Mucosa of gallbladder (tissue), 1 donor: Measurements from ENCODE around the gene IFITM10. TPM values are rescaled to one million over a fixed set of nuclear protein-coding genes. Genes with fewer than 3 reads are reported as not detected.

Experiments
- DNase-seq: peaks from one replicate; pipeline ENCODE4 v3.0.0-alpha.2; 2020; ENCODE audit warnings: low spot score
- total RNA-seq: library from RNA; stranded (reverse); gene quantifications from one replicate; pipeline ENCODE4 v1.2.1, GENCODE V29; 2021
- donor health status: DM: no; HTN: no; CAD: no.

IFITM10 gene
- total RNA-seq, 1 donor from 2014 or later: 13.9 TPM

DNA sequence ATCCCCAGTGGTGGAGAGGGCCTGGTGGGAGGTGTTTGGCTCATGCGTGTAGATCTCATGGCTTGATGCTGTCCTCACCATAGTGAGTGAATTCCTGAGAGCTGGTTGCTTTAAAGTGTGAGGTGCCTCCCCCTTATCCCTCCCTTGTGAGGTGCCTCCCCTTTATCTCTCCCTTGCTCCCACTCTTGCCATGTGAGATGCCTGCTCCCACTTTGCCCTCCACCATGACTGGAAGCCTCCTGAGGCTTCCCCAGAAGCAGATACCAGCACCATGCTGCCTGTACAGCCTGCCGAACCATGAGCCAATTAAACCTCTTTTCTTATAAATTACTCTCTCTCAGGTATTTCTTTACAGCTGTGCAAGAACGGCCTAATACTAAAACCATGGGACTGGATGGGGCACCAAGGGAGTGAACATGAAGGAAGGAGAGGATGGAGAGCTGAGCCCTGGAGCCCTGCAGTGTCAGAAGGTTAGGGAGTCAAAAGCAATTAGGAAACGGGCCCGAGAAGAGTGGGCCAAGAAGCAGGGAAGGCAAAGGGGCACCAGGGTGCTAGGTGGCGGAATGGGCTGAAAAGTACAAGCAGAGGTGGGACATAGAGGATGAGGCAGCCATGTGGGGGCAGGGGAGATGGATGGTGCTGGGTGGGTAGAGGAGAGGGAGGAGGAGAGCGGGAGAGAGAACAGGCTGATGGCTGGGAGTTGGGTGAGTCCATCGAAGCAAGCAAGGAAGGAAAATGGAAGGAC lies 9.4 kb downstream of the IFITM10 start:
- DNase-seq: no peak

DNA sequence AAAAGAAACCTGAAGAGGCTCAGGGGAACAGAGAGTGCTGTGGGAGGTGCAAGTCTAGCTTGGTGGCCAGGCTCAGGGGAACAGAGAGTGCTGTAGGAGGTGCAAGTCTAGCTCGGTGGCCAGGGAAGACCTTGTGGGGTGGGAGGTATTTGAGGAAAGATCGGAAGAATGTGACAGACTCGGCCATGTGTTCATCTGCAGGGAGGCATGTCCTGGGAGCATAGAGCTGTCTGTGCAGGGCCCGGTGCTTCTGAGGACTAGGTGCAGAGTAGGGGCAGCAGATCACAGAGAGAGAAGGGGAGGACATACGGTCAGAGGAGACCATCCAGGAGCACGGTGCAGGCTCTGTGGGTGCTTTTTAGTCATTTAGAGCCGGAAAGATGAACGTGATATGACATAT lies 10.8 kb downstream of the IFITM10 start:
- DNase-seq: no peak

DNA sequence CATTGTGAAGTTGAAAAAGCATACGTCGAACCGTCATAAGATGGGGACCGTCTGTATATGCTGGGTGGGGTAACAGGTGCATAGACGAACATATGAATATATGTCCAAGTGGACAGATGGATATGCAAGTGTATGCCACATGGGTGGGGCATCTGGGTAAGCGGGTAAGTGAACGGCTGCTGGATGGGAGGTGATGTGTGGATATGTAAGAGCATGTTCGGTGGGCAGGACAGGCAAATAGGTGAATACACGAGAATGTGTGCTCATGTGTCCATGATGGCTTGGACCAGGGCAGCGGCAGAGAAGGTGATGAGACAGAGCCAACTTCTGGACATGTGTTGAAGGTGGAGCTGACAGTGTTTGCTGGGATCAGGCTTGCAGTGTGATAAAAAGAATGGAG lies 12.0 kb downstream of the IFITM10 start:
- no peak for DNase-seq

DNA sequence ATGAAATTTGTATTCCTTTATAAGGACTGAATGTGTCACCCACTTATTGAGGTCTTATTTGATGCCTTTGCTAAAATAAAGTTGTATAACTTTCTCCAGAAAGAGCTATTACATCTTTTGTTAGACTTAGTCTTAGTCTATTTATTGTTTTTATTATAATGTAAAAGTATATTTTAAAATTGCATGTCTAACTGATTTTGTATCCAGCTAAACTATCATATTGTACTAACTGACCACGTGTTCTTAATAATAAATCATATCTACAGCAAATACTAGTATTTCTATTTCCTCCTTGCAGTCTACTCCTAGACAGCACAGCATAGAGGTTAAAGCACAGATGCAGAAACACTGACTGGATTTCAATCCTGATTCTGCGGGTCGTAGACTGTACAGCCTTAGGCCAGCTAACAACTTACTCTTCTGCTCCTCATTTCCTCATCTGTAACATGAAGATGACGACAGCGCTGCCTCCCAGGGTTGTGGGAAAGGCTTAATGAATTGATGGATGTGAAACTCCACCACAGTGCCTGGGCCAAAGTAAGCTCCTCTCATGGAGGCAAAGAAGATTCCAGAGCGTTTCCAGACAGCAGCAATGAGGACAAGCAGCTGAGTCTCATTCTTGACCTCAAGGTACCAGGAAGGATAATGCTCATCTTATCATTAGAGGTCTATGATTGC lies 13.2 kb downstream of the IFITM10 start:
- DNase-seq: no peak

GRCh38 chr11:1736447-1736992 lies 13.9 kb downstream of the IFITM10 start:
- DNase-seq: no peak

GRCh38 chr11:1735271-1735670 lies 15.1 kb downstream of the IFITM10 start:
- DNase-seq: no peak

GRCh38 chr11:1734641-1735081 lies 15.7 kb downstream of the IFITM10 start:
- DNase-seq: no peak

DNA sequence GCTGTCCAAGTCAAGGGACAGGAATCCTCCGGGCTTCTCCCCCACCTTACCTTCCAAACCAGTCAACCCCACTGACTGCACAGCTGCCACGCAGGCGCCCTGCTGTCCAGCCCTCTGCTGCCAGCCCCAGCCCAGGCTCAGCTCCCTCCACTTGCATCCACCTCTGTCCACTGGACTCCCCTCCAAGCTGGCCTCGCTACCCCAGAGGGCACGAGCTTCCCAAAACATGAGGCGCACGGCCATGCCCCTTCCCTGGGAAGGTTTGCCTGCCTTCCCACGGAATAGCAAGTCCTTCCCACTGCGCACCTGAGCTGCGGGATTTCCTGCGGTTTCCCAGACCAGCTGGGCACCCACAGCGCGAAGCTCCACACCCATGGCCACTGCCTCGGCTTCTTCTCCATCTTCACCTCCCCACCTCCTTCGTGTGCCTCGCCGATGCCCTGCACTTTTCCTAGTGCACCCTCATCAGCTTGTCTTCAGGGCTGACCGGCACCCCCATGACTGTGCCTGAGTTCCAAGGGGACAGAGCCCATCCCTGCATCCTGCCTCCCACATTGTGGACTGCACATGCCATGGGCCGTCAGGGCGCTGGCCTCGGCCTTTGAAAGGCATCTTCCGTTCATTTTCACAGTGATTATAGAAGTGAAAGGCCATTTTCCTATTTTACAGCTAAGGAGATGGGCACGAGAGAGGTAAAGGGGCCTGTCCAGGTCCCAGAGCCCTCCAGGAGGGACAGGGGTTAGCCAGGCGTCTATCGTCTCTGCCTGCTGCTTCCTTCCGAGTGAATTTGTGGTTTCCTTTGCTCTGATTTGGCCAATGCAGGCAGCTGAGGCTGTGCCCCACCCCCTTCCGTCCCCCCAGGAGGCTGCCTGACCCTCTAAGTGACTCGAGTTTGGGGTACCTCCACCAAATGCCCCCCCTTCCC lies 16.4 kb downstream of the IFITM10 start:
- DNase-seq: no peak

DNA sequence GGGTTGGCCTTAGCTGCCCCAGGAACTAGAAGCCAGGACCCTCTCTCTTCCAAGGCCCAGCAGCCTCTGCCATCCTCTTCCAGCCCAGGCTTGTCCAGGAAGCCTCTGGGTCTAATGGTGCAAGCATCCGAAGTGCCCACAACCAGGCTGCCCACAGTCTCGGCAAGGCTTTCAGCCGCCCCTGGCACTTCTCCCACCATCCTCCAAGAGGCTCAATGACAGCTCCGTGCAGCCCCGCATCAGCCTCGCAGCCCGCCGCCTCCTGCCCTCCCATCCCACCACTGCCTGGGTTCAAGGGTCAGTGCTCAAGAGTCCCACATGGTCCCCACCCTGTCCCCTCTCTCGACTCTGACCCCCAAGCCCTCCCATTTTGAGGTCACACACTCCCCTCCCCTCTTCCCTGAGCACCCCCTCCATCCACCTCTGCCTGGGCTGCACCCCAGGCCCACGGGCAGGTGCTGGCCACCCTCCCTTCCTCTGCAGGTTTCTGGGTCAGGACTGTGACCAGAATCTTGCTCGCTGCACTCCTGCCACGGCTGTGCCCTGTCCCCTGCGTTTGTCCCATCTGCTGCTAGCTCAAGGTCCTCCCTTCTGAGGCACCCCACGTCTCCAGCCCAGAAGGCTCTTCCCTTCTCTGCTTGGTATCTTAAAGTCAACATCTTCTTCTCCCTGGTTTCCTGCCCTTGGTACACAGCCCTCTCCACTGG lies 17.2 kb downstream of the IFITM10 start:
- DNase-seq: no peak

DNA sequence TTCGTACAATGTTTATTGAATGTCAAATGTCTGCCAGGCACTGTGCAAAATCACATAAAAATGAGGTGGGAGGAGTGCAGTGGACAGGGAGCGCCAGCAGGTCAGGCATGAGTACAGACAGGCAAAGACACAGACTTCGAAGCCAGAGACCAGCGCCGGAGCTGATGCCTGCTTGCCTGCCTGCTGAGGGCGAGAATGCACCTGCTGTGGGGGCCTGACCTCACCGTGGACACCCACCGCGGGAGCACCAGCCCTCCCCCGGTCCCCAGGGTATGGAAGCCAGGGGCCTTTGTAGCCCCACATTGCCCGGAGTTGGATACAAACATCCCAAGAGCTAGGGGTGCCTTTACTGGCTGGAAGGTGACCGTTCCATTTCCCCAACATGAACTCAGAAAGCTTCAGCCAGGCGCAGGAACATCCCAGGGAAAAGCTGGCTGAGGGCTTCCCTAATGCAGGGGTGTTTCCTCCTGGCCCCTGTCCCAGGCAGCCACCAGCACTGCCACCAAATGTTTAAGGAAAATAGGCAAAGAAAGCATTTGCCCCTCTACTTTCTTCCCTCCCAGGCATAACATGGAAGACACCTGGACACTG lies 17.9 kb downstream of the IFITM10 start:
- DNase-seq: no peak

DNA sequence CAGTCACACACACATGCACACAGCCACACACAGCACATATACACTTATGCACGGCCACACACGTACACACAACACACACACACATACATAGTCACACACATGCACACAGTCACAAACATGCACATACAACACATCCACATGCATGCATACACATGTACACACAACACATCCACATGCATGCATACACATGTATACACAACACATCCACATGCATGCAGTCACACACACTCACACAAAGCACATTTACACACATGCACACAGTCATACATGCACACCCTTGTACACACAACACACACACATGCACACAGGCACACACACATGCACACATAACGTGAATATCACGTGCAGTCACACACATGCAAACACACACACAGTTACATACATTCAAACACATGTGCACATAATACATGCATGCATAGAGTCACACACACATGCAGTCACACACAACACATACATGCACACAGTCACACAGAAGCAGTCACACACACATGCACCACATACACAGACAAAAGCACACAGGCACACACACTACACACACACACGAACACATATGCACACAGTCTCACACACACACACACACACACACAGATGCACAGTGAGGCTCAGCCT lies 18.8 kb downstream of the IFITM10 start:
- DNase-seq: no peak

DNA sequence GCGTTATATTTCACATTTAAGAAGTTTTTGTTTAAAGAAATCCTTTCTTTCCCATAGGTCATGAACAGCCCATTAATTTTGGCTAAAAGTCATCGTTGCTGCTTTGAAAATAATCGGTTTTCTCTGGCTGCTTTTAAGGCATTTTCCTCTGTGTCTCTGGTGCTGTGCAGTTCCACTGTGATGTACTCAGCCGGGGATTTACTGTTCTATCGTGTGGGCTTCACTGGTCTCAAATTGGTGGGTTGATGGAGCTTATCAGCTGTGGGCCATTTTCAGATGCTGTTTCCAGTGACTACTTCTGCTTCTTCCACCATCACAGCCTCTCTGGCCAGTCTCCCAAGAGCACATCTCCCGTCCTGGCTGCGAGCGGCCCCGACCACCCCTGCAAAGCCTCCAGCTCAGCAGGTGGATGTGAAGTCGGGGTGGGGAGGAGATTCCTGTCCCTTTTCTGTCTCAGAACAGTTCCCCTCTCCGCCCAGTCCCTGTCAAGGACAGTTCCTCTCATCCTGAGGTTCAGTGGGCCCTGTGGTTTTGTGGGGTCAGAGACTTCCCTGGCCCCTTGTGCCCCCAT lies 20.3 kb downstream of the IFITM10 start:
- DNase-seq: no peak

GRCh38 chr11:1729692-1730011 lies 20.7 kb downstream of the IFITM10 start:
- DNase-seq: no peak

DNA sequence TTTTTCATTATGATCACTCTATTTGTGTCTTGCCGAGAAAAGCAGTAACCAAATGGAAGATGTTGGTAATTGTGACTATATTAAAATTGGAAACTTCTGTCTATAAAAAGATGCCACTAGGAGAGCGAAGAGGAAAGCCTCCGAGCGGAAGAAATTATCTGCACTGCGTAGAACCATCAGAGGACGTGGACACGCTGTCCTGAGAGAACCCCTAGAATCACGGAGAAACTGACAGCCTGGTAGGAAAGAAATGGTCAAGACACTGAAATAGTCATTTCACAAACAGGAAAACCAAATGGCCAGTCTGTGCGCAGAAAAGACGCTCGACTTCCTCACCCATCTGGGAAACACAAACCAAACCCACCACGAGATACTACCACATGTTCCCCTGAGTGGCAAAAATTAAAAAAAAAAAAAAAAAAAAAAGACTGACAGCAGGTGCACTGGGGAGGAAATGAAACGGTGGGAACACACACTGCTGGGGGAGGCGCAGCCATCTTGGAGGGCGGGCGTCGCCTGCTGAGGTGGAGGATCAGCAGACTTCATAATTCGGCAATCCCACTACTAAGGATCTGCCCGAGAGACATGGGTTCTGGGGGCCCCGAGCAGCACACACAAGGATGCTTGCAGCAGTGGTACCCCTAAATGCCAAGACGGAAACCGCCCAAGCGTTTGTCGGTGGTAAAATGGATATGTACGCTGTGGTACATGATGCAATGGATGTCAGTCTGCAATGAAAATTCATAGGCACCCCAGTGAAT lies 21.3 kb downstream of the IFITM10 start:
- DNase-seq: no peak

DNA sequence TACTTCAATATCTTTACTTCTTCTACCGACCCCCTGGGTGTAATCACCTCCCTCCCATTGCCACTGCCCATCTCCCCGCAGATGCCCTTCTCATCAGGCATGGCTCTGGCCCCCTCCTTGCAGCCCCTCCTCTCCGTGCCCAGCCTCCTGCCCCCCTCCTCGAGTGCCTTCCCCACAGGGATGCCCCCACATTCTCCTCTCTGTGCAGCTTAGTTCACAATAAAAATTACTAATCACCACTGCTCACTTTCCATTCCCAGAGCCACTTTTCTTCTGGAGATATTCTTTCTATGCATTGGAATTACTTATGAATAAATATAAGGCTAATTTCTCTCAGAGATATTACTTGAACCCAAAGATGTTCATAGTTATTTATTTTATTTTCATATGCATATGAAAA lies 22.1 kb downstream of the IFITM10 start:
- no peak for DNase-seq

DNA sequence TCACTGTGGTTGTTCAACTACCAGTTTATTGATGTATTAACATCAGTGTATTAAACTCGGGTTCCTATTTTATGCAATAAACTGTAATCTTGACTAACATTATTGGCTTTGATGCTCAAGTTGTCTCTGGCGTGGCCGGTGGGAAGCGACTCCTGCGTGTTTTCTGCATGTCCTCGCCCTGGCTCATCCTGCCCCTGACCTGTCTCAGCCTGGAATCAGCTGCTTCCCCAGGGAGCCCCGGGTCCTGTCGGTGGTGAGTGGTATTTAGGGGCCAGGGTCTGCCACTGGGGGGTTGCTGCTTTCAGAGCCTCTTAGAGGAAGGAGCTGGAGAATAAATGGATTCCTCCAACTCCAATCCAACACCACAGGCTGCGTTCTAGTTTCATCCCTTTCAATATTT lies 22.5 kb downstream of the IFITM10 start:
- no peak for DNase-seq

DNA sequence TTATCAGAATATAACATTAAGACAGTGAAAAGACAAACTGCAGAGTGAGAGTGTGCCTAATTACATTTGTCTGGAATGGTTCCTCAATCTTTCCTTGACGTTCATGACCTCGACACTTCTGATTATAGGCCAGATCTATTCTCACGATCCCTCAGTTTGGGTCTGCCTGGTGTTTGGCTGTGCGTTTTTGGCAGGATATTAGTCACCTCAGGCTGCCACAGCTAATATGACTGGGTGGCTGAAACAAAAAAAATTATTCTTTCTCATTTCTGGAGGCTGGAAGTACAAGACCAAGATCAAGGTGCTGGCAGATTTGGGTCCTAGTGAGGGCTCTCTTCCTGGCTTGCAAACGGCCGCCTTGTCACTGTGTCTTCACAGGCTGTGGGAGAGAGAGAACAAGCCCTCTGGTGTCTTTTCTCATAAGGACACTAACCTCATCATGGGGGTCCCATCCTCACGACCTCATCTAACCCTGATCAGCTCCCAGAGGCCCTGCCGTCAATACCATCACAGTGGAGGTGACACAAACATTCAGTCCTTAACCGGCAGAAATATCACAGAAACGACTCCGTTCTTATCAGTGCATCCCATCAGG lies 23.2 kb downstream of the IFITM10 start:
- no peak for DNase-seq

DNA sequence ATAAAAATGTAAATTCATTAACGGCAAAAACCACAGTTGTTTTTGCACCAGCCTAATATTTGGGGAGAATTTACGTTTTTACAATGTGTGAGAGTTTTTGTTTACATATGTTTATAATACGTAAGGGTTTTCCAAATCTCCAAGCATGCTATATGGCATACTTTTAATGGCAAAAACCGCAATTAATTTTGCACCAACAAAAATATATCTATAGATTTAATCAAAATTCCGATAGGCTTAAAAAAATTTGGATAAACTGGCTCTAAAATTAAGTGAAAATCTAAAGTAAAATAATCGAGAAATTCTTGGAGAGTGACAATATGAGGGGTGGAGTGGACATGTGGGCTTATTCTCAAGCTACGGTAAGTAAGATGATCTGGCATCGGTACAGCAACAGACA lies 30.6 kb downstream of the IFITM10 start:
- DNase-seq: no peak

DNA sequence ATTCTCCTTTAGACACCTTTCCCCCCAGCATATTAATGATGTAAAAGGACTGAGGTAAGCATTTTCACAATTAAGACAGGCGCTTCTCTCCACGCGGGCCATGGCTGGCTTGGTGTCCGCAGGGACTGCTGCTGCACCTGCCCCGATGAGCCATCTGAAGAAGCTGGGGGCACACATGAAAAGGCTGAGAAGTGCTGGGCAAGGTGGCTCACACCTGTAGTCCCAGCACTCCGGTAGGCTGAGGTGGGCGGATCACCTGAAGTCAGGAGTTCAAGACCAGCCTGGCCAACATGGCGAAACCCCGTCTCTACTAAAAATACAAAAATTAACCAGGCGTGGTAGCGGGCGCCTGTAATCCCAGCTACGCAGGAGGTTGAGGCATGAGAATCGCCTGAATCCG lies 32.1 kb downstream of the IFITM10 start:
- DNase-seq: no peak
